DND-41 (cell line): ENCODE results near the gene RABL2A.

ENCODE experiments used
- EZH2 ChIP-seq: IDR thresholded peaks from 3 replicates; pipeline ENCODE4 v1.6.1; 2012; ENCODE audit warnings: borderline replicate concordance, low read depth, mild to moderate bottlenecking, moderate library complexity, low read length, inconsistent platforms; ENCODE audit not compliant: severe bottlenecking
- TF ChIP-seq, protein P1 (sequence below): IDR thresholded peaks from 2 replicates; pipeline ENCODE4 v1.5.1; 2012; ENCODE audit warnings: borderline replicate concordance, low read length, moderate library complexity, mild to moderate bottlenecking; ENCODE audit not compliant: poor library complexity, severe bottlenecking; ENCODE audit errors: extremely low read depth

DNA sequence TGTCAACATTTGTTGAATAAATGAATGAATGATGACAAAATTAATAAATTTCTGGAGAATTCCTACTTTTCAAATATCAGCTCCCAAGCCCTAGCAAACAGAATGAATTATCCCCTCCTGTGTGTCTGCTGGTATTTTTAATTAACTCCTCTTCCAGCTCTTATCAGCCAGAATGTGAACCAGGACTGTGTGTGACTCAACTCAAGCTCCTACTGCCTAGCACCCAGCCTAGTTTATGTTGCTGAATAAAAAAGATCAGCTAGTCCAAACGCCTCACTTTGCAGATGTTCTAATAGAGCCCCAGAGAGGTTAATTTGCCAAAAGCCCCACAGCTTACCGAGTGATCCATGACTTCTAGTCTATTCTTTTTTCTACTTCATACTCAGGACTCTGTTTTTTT is 50.3 kb downstream of the RABL2A start:
- TF ChIP-seq, protein P1, sequence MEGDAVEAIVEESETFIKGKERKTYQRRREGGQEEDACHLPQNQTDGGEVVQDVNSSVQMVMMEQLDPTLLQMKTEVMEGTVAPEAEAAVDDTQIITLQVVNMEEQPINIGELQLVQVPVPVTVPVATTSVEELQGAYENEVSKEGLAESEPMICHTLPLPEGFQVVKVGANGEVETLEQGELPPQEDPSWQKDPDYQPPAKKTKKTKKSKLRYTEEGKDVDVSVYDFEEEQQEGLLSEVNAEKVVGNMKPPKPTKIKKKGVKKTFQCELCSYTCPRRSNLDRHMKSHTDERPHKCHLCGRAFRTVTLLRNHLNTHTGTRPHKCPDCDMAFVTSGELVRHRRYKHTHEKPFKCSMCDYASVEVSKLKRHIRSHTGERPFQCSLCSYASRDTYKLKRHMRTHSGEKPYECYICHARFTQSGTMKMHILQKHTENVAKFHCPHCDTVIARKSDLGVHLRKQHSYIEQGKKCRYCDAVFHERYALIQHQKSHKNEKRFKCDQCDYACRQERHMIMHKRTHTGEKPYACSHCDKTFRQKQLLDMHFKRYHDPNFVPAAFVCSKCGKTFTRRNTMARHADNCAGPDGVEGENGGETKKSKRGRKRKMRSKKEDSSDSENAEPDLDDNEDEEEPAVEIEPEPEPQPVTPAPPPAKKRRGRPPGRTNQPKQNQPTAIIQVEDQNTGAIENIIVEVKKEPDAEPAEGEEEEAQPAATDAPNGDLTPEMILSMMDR = no peak
- no peak for TF ChIP-seq EZH2
